ENCODE measurements around the gene GAL3ST1.

GAL3ST1 gene

GRCh38 chr22:30513462-30513861 lies 61.0 kb downstream of the GAL3ST1 start:
- Histone ChIP-seq H3K4me3 (ENCODE audit: control insufficient read depth in 1 of 7, extremely low read depth in 1 of 7, insufficient read depth in 4 of 7, low read depth in 2 of 7, low read length in 6 of 7) (no peak overlapping the region), H3K4me1 (ENCODE audit: control extremely low read depth in 1 of 4, control insufficient read depth in 4 of 4, insufficient read depth in 4 of 4, low read length in 3 of 4) (no peaks in the 10 kb centered on the region), H3K36me3 (ENCODE audit: control insufficient read depth in 4 of 4, insufficient read depth in 4 of 4, low read length in 3 of 4) (no peaks in the 10 kb centered on the region), H3K27ac (ENCODE audit: insufficient read depth in 1 of 2, low read depth in 1 of 2, low read length in 2 of 2, poor library complexity in 1 of 2, severe bottlenecking in 2 of 2) (no peak overlapping the region), H3K9me3 (ENCODE audit: control extremely low read depth in 1 of 5, control insufficient read depth in 4 of 5, insufficient read depth in 2 of 5, low read depth in 1 of 5, low read length in 4 of 5) (peaks cover 0 to 7% (median 0%) of the 10 kb centered on the region in 5 experiments), H3K27me3 (replicated peaks in 2 of 5; ENCODE audit: control insufficient read depth in 4 of 5, insufficient read depth in 5 of 5, low read length in 4 of 5) (peaks cover 0 to 2% (median 0%) of the 10 kb centered on the region in 5 experiments)
- ChIA-PET POLR2A (interaction anchor here (0.6 kb wide), 1 partner anchor 13 kb away, joined by 3 read pairs; no protein-coding TSS in a partner anchor), CTCF (no interaction called here)
- DNase-seq, result no peak
- 98% methylated on average over 6 of the region's 6 CpGs for WGBS (ENCODE audit: insufficient coverage)

DNA sequence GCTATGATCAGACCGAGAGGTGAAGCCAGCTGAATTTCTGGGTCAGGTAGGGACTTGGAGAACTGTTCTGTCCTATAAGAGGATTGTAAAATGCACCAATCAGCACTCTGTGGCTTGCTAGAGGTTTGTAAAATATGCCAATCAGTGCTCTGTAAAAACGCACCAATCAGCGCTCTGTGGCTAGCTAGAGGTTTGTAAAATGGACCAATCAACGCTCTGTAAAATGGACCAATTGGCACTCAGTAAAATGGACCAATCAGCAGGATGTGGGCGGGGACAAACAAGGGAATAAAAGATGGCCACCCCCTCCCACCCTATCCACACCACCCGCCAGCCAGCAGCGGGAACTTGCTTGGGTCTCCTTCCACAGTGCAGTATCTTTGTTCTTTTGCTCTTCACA lies 62.6 kb downstream of the GAL3ST1 start:
- Histone ChIP-seq H3K27me3 (replicated peaks in 2 of 5; ENCODE audit: control insufficient read depth in 4 of 5, insufficient read depth in 5 of 5, low read length in 4 of 5) (peaks cover 0 to 4% (median 2%) of the 10 kb centered on the region in 5 experiments), H3K36me3 (ENCODE audit: control insufficient read depth in 4 of 4, insufficient read depth in 4 of 4, low read length in 3 of 4) (no peaks in the 10 kb centered on the region), H3K4me1 (ENCODE audit: control extremely low read depth in 1 of 4, control insufficient read depth in 4 of 4, insufficient read depth in 4 of 4, low read length in 3 of 4) (no peaks in the 10 kb centered on the region), H3K9me3 (ENCODE audit: control extremely low read depth in 1 of 5, control insufficient read depth in 4 of 5, insufficient read depth in 2 of 5, low read depth in 1 of 5, low read length in 4 of 5) (peaks cover 0 to 7% (median 0%) of the 10 kb centered on the region in 5 experiments), H3K4me3 (ENCODE audit: control insufficient read depth in 1 of 7, extremely low read depth in 1 of 7, insufficient read depth in 4 of 7, low read depth in 2 of 7, low read length in 6 of 7) (no peak overlapping the region), H3K27ac (ENCODE audit: insufficient read depth in 1 of 2, low read depth in 1 of 2, low read length in 2 of 2, poor library complexity in 1 of 2, severe bottlenecking in 2 of 2) (no peak overlapping the region)
- CTCF ChIA-PET, result interaction anchor here (0.8 kb wide), 1 partner anchor 8 kb away, joined by 3 read pairs; no protein-coding TSS in a partner anchor
- no peak for DNase-seq
- POLR2A ChIA-PET, result no interaction called here
- WGBS (ENCODE audit: insufficient coverage), result 91% methylated on average over 7 of the region's 7 CpGs

DNA sequence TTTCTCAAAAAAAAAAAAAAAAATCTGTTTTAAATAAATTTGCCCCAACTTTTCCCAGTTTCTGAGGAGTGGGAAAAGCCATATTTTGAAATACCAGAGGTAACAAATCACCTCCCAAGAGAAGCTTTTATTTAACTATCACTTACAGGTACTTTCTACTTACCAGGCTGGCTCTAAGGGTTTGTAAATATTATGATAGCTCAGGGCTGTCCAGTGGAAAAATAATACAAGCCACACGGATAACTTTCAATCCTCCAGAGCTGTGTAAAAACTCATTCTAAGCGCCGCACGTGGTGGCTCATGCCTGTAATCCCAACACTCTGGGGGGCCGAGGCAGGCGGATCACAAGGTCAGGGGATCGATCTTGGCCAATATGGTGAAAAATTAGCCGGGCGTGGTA lies 63.4 kb downstream of the GAL3ST1 start:
- Histone ChIP-seq H3K27ac (ENCODE audit: insufficient read depth in 1 of 2, low read depth in 1 of 2, low read length in 2 of 2, poor library complexity in 1 of 2, severe bottlenecking in 2 of 2) (no peak overlapping the region), H3K36me3 (ENCODE audit: control insufficient read depth in 4 of 4, insufficient read depth in 4 of 4, low read length in 3 of 4) (no peaks in the 10 kb centered on the region), H3K27me3 (replicated peaks in 2 of 5; ENCODE audit: control insufficient read depth in 4 of 5, insufficient read depth in 5 of 5, low read length in 4 of 5) (peaks cover 0 to 12% (median 7%) of the 10 kb centered on the region in 5 experiments), H3K4me1 (ENCODE audit: control extremely low read depth in 1 of 4, control insufficient read depth in 4 of 4, insufficient read depth in 4 of 4, low read length in 3 of 4) (no peaks in the 10 kb centered on the region), H3K9me3 (ENCODE audit: control extremely low read depth in 1 of 5, control insufficient read depth in 4 of 5, insufficient read depth in 2 of 5, low read depth in 1 of 5, low read length in 4 of 5) (peaks cover 0 to 7% (median 0%) of the 10 kb centered on the region in 5 experiments), H3K4me3 (ENCODE audit: control insufficient read depth in 1 of 7, extremely low read depth in 1 of 7, insufficient read depth in 4 of 7, low read depth in 2 of 7, low read length in 6 of 7) (no peak overlapping the region)
- no peak for DNase-seq
- ChIA-PET CTCF (no interaction called here), POLR2A (interaction anchor here (0.7 kb wide), 1 partner anchor 35 kb away, joined by 3 read pairs; no protein-coding TSS in a partner anchor)
- 97% methylated on average over 9 of the region's 9 CpGs for WGBS (ENCODE audit: insufficient coverage)

GRCh38 chr22:30508216-30508615 lies 66.2 kb downstream of the GAL3ST1 start:
- no peak for DNase-seq
- 95% methylated on average over 3 of the region's 5 CpGs for WGBS (ENCODE audit: insufficient coverage)
- CTCF ChIA-PET, result no interaction called here
- peaks cover 0 to 5% (median 1%) of the 10 kb centered on the region in 4 experiments for H3K4me1 ChIP-seq (ENCODE audit: control extremely low read depth in 1 of 4, control insufficient read depth in 4 of 4, insufficient read depth in 4 of 4, low read length in 3 of 4)
- H3K27ac ChIP-seq (ENCODE audit: insufficient read depth in 1 of 2, low read depth in 1 of 2, low read length in 2 of 2, poor library complexity in 1 of 2, severe bottlenecking in 2 of 2), result no peak overlapping the region
- peaks cover 3 to 35% (median 16%) of the 10 kb centered on the region in 5 experiments for H3K27me3 ChIP-seq (replicated peaks in 2 of 5; ENCODE audit: control insufficient read depth in 4 of 5, insufficient read depth in 5 of 5, low read length in 4 of 5)
- H3K9me3 ChIP-seq (ENCODE audit: control extremely low read depth in 1 of 5, control insufficient read depth in 4 of 5, insufficient read depth in 2 of 5, low read depth in 1 of 5, low read length in 4 of 5), result peaks cover 0 to 7% (median 0%) of the 10 kb centered on the region in 5 experiments
- POLR2A ChIA-PET, result no interaction called here
- no peaks in the 10 kb centered on the region for H3K36me3 ChIP-seq (ENCODE audit: control insufficient read depth in 4 of 4, insufficient read depth in 4 of 4, low read length in 3 of 4)
- no peak overlapping the region for H3K4me3 ChIP-seq (ENCODE audit: control insufficient read depth in 1 of 7, extremely low read depth in 1 of 7, insufficient read depth in 4 of 7, low read depth in 2 of 7, low read length in 6 of 7)

DNA sequence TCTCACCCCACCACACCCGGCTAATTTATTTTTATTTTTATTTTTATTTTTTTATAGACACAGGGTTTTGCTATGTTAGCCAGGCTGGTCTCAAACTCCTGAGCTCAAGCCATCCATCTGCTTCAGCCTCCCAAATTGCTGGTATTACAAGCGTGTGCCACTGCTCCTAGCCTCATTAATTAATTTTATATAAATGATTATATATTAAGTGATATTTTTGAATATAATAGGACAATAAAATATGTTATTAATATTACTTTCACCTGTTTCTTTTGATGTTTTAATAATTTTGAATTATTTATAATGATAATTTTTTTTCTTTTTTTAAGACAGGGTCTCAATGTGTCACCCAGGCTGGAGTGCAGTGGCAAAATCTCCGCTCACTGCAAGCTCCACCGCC lies 66.8 kb downstream of the GAL3ST1 start:
- Histone ChIP-seq H3K27ac (ENCODE audit: insufficient read depth in 1 of 2, low read depth in 1 of 2, low read length in 2 of 2, poor library complexity in 1 of 2, severe bottlenecking in 2 of 2) (no peak overlapping the region), H3K36me3 (ENCODE audit: control insufficient read depth in 4 of 4, insufficient read depth in 4 of 4, low read length in 3 of 4) (no peaks in the 10 kb centered on the region), H3K4me3 (ENCODE audit: control insufficient read depth in 1 of 7, extremely low read depth in 1 of 7, insufficient read depth in 4 of 7, low read depth in 2 of 7, low read length in 6 of 7) (no peak overlapping the region), H3K9me3 (ENCODE audit: control extremely low read depth in 1 of 5, control insufficient read depth in 4 of 5, insufficient read depth in 2 of 5, low read depth in 1 of 5, low read length in 4 of 5) (peaks cover 0 to 7% (median 0%) of the 10 kb centered on the region in 5 experiments), H3K27me3 (replicated peaks in 2 of 5; ENCODE audit: control insufficient read depth in 4 of 5, insufficient read depth in 5 of 5, low read length in 4 of 5) (peaks cover 3 to 37% (median 16%) of the 10 kb centered on the region in 5 experiments), H3K4me1 (ENCODE audit: control extremely low read depth in 1 of 4, control insufficient read depth in 4 of 4, insufficient read depth in 4 of 4, low read length in 3 of 4) (peaks cover 0 to 5% (median 1%) of the 10 kb centered on the region in 4 experiments)
- WGBS (ENCODE audit: insufficient coverage), result 100% methylated on average over 2 of the region's 4 CpGs
- ChIA-PET POLR2A (interaction anchor here (0.5 kb wide), 1 partner anchor 455 kb away, joined by 7 read pairs; no protein-coding TSS in a partner anchor), CTCF (no interaction called here)
- DNase-seq, result no peak

GRCh38 chr22:30506507-30506968 lies 67.9 kb downstream of the GAL3ST1 start:
- no peak overlapping the region for H3K27ac ChIP-seq (ENCODE audit: insufficient read depth in 1 of 2, low read depth in 1 of 2, low read length in 2 of 2, poor library complexity in 1 of 2, severe bottlenecking in 2 of 2)
- no peaks in the 10 kb centered on the region for H3K9me3 ChIP-seq (ENCODE audit: control extremely low read depth in 1 of 5, control insufficient read depth in 4 of 5, insufficient read depth in 2 of 5, low read depth in 1 of 5, low read length in 4 of 5)
- H3K4me3 ChIP-seq (ENCODE audit: control insufficient read depth in 1 of 7, extremely low read depth in 1 of 7, insufficient read depth in 4 of 7, low read depth in 2 of 7, low read length in 6 of 7), result no peak overlapping the region
- ChIA-PET POLR2A (no interaction called here), CTCF (no interaction called here)
- H3K4me1 ChIP-seq (ENCODE audit: control extremely low read depth in 1 of 4, control insufficient read depth in 4 of 4, insufficient read depth in 4 of 4, low read length in 3 of 4), result peaks cover 0 to 5% (median 1%) of the 10 kb centered on the region in 4 experiments
- 92% methylated on average over 8 of the region's 8 CpGs for WGBS (ENCODE audit: insufficient coverage)
- H3K36me3 ChIP-seq (ENCODE audit: control insufficient read depth in 4 of 4, insufficient read depth in 4 of 4, low read length in 3 of 4), result no peaks in the 10 kb centered on the region
- DNase-seq, result peak in 1 of 3 donors; percentile 9
- H3K27me3 ChIP-seq (replicated peaks in 2 of 5; ENCODE audit: control insufficient read depth in 4 of 5, insufficient read depth in 5 of 5, low read length in 4 of 5), result peaks cover 3 to 41% (median 16%) of the 10 kb centered on the region in 5 experiments
